Superior temporal gyrus (tissue), 1 donor: ENCODE data around the gene HS3ST2.

Experiments
- DNase-seq: peaks from one replicate; pipeline ENCODE4 v3.0.0-alpha.2; 2016; ENCODE audit errors: extremely low spot score

HS3ST2 gene

DNA sequence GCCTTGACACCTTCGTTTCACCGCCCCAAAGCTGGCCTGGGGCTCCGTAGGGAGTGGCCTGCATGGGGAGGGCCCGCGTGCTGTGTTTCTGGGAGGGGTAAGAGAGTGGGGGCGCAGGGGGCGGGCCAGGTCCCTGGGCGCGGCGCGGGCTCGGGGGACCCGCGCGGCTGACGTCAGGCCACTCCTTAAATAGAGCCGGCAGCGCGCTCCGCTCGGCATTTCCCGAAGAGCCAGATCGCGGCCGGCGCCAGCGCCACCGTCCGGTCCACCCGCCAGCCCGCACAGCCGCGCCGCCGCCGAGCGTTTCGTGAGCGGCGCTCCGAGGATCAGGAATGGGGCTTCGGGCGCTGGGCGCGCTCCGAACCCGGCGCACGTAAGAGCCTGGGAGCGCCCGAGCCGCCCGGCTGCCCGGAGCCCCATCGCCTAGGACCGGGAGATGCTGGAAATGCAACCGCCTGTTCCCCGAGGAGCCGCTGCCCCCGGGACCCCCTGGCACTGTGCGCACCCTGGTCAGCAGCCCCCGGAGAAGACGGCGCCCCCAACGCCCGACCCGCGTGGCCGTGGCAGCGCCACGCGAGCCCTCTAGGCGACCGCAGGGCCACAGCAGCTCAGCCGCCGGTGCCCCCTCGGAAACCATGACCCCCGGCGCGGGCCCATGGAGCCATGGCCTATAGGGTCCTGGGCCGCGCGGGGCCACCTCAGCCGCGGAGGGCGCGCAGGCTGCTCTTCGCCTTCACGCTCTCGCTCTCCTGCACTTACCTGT lies at the start of gene HS3ST2:
HS3ST2 (plus strand) TSS at position 215 of the 763 bp plus-strand sequence; CDS start at position 664, 449 bp downstream.
- no peak for DNase-seq

DNA sequence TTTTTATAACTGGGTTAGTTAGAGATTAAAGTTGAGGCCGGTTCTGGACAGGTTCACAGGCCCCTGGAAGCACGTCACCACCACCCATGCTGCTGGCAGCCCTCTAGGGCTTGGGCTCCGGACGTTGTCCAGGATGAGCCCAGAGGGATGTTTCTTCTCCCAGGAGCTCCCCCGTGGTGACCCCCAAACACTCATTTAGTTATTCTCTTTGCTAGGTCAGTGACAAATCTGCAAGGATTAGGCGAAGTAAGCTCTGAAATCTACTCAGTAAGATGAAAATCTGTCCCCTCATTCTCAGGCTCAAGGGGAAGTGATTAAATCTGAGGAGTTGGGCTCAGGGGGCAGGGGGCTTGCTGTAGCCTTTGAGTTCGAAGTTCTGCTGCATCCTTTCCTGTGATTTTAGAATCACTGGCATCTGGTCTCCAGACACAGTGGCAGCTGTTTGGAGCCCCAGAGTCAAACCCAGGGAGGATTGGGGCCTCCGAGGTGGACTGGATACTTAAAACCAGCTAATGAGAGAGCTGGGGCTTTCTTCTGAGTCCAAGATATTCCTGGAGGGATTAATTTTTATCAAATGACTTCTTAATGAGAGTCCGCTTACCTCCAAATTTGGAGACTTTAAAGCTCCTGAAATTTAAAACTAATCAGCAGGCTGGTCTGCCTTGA lies 49.2 kb upstream of the HS3ST2 start:
- DNase-seq: no peak

DNA sequence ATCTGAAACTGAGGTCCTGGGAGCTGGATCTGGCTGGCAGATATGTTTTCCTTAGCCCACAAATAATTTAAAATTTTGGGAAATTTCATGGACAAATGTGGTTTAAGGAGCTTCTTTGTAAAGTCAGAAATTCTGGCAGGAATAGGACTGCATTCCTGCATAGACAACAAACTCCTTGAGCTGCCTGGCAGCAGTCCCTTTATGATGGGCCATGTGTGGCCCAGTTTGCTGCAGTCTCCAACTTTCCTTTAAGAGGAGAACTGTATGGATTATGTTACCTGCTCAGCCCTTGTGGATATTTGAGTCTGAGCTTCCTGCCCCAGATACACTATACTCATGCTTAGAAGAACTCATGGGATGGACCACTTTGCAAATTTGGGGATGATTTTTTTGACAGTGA lies 48.5 kb upstream of the HS3ST2 start:
- no peak for DNase-seq

GRCh38 chr16:22770866-22771265 lies 43.1 kb upstream of the HS3ST2 start:
- no peak for DNase-seq

GRCh38 chr16:22771551-22771950 lies 42.4 kb upstream of the HS3ST2 start:
- DNase-seq: no peak

DNA sequence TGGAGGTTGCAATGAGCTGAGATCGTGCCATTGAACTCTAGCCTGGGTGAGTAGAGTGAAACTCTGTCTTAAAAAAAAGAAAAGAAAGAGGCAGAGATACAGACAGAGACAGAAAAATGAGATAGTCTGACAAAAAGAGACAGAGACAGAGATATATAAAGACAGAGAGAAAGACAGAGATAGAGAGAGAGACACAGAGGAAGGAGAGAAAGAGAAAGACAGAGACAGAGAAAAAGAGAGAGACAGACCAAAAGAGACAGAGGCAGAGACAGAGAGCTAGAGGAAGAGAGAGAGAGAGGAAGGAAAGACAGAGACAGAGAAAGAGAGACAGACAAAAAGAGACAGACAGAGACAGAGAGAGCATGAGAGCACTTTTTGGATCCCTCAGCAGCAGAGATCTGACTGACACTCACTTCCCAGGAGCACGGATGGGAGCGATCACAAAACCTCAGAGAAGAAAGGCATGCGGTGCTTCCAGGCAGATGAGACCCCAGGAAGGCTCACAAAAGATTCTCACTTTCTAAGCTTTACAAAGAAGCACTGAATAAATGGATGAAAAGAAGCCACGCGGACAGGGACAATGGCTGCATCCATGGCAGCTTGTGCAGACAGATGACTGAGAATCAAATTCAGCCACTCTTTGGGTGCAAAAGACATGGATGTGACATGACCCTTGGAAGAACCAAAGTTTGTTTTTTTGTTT lies 38.6 kb upstream of the HS3ST2 start:
- DNase-seq: no peak

GRCh38 chr16:22781480-22781879 lies 32.5 kb upstream of the HS3ST2 start:
- no peak for DNase-seq

DNA sequence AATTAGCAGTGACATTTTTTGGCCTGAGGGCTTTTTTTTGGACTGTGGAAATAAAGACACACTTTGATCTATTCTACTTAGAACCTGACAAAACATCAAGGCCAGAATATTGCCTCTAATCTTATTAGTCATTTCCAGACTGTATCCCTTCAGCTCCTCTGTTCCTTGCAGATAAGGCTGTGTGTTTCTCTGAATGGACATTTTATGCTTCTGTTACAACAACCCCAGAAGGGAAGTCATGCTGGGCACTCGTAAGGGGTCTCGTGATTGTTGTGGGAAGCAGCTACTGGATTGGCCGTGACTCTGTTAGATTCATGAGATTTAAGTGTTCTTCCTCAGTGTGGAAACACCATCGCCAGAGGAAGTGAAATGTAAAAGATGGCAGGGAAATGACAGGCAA lies 31.6 kb upstream of the HS3ST2 start:
- no peak for DNase-seq

DNA sequence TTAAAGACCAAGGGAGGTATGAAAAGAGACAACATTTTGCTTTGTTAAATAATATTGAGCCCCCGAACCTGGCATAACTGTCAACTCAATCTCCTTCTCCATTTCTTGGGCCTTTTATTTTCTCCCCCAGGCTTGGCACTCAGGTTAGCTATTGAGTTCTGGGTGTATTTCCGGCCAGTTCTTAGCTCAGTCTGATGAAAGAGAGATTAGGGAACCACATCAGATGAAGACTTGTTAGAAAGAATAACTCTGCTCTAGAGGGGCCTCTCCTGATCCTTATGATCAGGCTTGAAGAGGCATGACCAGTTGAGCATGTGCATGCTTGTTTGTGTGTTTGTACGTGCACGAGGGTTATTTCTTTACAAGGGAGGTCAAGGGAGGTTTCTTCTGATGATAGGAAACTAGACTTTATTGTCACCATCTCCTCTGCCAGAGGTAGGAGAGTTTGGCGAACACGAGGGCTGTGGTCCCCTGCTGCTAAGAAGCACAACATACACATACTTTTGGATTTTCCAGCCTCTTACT lies 29.2 kb upstream of the HS3ST2 start:
- no peak for DNase-seq

- no peak for DNase-seq
These were observed 28.4 kb upstream of the HS3ST2 start for GRCh38 chr16:22785552-22785951.

- DNase-seq: no peak
These were observed 27.7 kb upstream of the HS3ST2 start for GRCh38 chr16:22786284-22786683.

DNA sequence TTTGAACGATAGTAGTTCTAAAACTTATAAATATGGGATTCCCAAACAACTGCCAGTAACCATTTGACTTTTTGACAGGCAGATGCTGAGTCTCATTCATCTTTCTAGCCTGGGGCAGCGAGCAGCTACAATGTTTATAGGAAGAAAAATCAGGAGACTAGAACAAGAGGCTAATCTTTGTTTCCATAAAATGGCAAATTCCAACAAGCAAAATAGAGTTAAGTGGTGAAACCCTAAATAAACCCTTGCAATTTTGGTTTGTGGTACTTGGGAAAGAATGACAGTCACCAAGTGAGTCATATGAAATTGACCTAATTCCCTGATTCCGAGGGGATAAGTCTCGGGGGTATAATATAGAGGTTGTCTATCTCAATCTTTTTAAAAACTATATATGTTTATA lies 27.3 kb upstream of the HS3ST2 start:
- DNase-seq: no peak

GRCh38 chr16:22787466-22788192 lies 26.3 kb upstream of the HS3ST2 start:
- DNase-seq: no peak

DNA sequence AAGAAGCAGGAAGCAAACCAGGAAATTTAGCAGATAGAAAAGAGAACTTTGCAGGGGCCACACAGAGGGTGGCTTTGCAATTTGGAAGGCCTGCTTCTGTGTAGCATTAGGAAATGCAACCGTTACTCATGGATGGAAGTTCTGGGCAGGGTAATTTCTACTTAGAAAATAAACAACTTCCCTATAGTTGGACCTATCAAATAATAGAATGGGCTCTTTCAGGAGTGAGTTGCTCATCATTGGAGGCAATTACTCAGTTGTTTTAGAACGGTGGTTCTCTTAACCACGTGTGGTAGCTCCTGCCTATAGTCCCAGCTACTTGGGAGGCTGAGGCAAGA lies 25.8 kb upstream of the HS3ST2 start:
- no peak for DNase-seq

DNA sequence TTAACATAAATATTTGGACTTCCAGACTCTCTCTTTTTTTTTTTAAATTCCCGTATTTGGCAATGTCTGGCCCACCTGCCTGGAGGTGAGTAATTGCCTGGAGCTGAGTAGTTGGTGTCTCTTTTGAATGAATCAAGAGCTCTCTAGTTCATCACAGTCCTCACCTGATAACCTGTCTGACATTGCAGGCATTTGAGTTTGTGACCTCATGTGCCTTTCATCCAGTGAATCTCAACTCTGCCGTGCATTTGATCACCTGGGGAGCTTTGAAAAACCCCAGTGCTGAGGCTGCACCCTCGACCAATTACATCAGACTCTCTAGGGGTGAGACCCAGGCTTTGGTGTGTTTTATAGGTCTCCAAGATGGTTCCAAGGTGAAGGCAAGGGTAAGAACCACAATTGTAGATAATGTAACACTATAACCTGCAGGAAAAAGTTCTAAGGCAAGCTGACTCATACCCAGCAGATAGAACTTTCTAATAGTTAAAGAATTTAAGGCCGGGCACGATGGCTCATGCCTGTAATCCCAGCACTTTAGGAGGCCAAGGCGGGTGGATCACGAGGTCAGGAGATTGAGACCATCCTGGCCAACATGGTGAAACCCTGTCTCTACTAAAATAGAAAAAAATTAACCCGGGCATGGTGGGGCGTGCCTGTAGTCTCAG lies 24.5 kb upstream of the HS3ST2 start:
- no peak for DNase-seq

- no peak for DNase-seq
These were observed 16.4 kb upstream of the HS3ST2 start for GRCh38 chr16:22797551-22797950.

DNA sequence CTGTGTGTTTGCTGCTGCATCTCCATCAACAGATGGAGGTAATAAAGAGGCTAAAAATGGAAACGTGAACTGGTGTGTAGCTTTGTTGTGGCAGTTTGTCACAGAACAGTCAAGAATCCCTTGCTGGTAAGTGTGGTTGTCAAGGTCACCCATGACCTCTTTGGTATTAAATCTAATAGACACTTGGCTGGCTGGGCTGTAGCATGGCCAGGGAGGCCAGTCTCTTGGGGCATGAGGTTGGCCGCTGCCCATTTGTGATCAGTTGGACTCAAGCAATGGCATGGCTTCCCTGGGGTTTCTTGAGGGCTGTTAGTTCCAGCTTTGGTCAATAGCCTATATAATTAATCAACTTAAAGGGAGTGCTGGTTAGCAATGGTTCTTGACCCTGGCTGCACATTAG lies 14.8 kb upstream of the HS3ST2 start:
- DNase-seq: no peak

- no peak for DNase-seq
These were observed 9.1 kb upstream of the HS3ST2 start for GRCh38 chr16:22804893-22805292.

DNA sequence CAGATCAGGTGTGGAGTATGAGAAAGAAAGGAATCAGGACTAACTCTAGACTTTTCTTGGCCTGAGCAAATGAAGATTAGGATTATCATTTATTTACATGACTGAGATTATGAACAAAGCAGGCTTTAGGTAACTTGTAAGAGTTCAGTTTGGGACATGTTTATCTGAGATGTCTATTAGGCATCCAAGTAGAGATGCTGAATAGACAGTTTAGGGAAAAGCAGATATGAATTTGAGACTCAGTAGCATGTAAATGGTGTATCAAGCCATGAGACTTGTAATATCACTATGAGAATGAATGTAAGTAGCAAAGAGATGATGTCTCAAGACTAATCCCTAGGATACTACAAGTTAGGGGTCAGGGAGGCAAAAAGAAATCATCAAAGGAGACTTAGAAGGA lies 8.6 kb upstream of the HS3ST2 start:
- DNase-seq: no peak

- DNase-seq: no peak
These were observed 7.2 kb upstream of the HS3ST2 start for GRCh38 chr16:22806811-22807210.

DNA sequence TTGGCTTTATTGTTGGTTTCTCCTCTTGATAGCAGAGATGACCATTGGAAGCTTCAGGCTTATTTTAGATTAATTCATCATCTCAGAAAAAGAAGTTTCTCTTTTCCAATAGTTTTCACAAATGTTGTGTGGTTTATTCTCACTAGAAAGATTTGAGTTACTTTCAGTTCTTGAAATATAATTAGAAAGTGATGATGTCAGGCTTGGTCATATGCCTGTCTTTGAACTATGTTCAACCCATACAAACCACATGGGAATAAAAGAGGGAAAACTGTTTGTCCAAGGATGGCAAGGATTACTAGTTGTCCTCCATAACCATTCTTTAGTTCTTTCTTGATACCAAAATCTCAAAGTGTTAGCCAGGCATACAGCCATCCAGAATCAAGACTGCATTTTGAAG lies 3.7 kb upstream of the HS3ST2 start:
- DNase-seq: no peak
